ENCODE results near the gene RAB11FIP3. TPM values are rescaled to one million over a fixed set of nuclear protein-coding genes. Genes with fewer than 3 reads are reported as not detected.
"Not testable (repeated sequence)": the region's sequence is repeated elsewhere in the genome, so short reads cannot be mapped to it uniquely, and the experiment has no call there.

Gene RAB11FIP3
- total RNA-seq, 2 experiments from 2014 or later: 16.9 to 17.4 TPM

- Mint-ChIP-seq H3K4me3 (no peak overlapping the region), H3K27me3 (no peaks in the 10 kb centered on the region), H3K27ac (no peak overlapping the region), H3K36me3 (no peaks in the 10 kb centered on the region), H3K4me1 (peaks cover 4% of the 10 kb centered on the region), H3K9me3 (no peaks in the 10 kb centered on the region)
- no peak for DNase-seq
These were observed 41.2 kb downstream of the RAB11FIP3 start for GRCh38 chr16:466651-467050.

- not testable (repeated sequence) for H3K36me3 Mint-ChIP-seq, H3K27me3 Mint-ChIP-seq, H3K4me1 Mint-ChIP-seq, H3K27ac Mint-ChIP-seq, H3K9me3 Mint-ChIP-seq, DNase-seq, H3K4me3 Mint-ChIP-seq
These were observed 41.9 kb downstream of the RAB11FIP3 start for GRCh38 chr16:467249-467871.

GRCh38 chr16:468068-468821, 42.8 kb downstream of the RAB11FIP3 start:
- Mint-ChIP-seq H3K27me3 (no peaks in the 10 kb centered on the region), H3K9me3 (no peaks in the 10 kb centered on the region), H3K4me1 (peaks cover 4% of the 10 kb centered on the region), H3K36me3 (no peaks in the 10 kb centered on the region), H3K4me3 (no peak overlapping the region), H3K27ac (no peak overlapping the region)
- DNase-seq: no peak

GRCh38 chr16:469459-469858, 44.0 kb downstream of the RAB11FIP3 start:
- H3K9me3 Mint-ChIP-seq, H3K4me3 Mint-ChIP-seq: not testable (repeated sequence)

GRCh38 chr16:470418-470817, 45.0 kb downstream of the RAB11FIP3 start:
- H3K4me3 Mint-ChIP-seq: no peak overlapping the region
- no peak overlapping the region for H3K27ac Mint-ChIP-seq
- peaks cover 4% of the 10 kb centered on the region for H3K4me1 Mint-ChIP-seq
- H3K9me3 Mint-ChIP-seq: no peaks in the 10 kb centered on the region
- DNase-seq: no peak
- H3K27me3 Mint-ChIP-seq: no peaks in the 10 kb centered on the region
- H3K36me3 Mint-ChIP-seq: no peaks in the 10 kb centered on the region

More at GRCh38 chr16:469459-469858, 44.0 kb downstream of the RAB11FIP3 start:
- H3K27ac Mint-ChIP-seq, DNase-seq, H3K36me3 Mint-ChIP-seq, H3K4me1 Mint-ChIP-seq, H3K27me3 Mint-ChIP-seq: not testable (repeated sequence)

GRCh38 chr16:471353-472198, 46.1 kb downstream of the RAB11FIP3 start:
- Mint-ChIP-seq H3K4me3 (no peak overlapping the region), H3K36me3 (no peaks in the 10 kb centered on the region), H3K4me1 (peaks cover 4% of the 10 kb centered on the region), H3K9me3 (no peaks in the 10 kb centered on the region), H3K27ac (no peak overlapping the region), H3K27me3 (no peaks in the 10 kb centered on the region)
- DNase-seq: no peak

GRCh38 chr16:472199-472504, 46.7 kb downstream of the RAB11FIP3 start:
- H3K4me3 Mint-ChIP-seq: no peak overlapping the region
- H3K4me1 Mint-ChIP-seq: peaks cover 2% of the 10 kb centered on the region
- no peaks in the 10 kb centered on the region for H3K9me3 Mint-ChIP-seq

GRCh38 chr16:473046-474043, 47.9 kb downstream of the RAB11FIP3 start:
- no peaks in the 10 kb centered on the region for H3K4me1 Mint-ChIP-seq
- no peak overlapping the region for H3K4me3 Mint-ChIP-seq
- H3K9me3 Mint-ChIP-seq: no peaks in the 10 kb centered on the region
- H3K27ac Mint-ChIP-seq: no peak overlapping the region
- no peak for DNase-seq
- H3K27me3 Mint-ChIP-seq: no peaks in the 10 kb centered on the region
- H3K36me3 Mint-ChIP-seq: no peaks in the 10 kb centered on the region

More at GRCh38 chr16:472199-472504, 46.7 kb downstream of the RAB11FIP3 start:
- Mint-ChIP-seq H3K27me3 (no peaks in the 10 kb centered on the region), H3K36me3 (no peaks in the 10 kb centered on the region), H3K27ac (no peak overlapping the region)
- no peak for DNase-seq

- no peak overlapping the region for H3K27ac Mint-ChIP-seq
- H3K4me1 Mint-ChIP-seq: no peaks in the 10 kb centered on the region
- H3K9me3 Mint-ChIP-seq: no peaks in the 10 kb centered on the region
- H3K27me3 Mint-ChIP-seq: no peaks in the 10 kb centered on the region
- no peak overlapping the region for H3K4me3 Mint-ChIP-seq
- no peak for DNase-seq
- no peaks in the 10 kb centered on the region for H3K36me3 Mint-ChIP-seq
These were observed 49.1 kb downstream of the RAB11FIP3 start for GRCh38 chr16:474420-475122.

- no peaks in the 10 kb centered on the region for H3K36me3 Mint-ChIP-seq
- no peaks in the 10 kb centered on the region for H3K27me3 Mint-ChIP-seq
These were observed 50.6 kb downstream of the RAB11FIP3 start for GRCh38 chr16:476039-476438.

GRCh38 chr16:477301-478157, 52.1 kb downstream of the RAB11FIP3 start:
- Mint-ChIP-seq H3K27me3 (no peaks in the 10 kb centered on the region), H3K27ac (no peak overlapping the region), H3K36me3 (no peaks in the 10 kb centered on the region), H3K9me3 (no peaks in the 10 kb centered on the region), H3K4me3 (no peak overlapping the region), H3K4me1 (no peaks in the 10 kb centered on the region)
- DNase-seq: no peak

More at GRCh38 chr16:476039-476438, 50.6 kb downstream of the RAB11FIP3 start:
- no peak for DNase-seq
- Mint-ChIP-seq H3K4me1 (no peaks in the 10 kb centered on the region), H3K9me3 (no peaks in the 10 kb centered on the region), H3K4me3 (no peak overlapping the region), H3K27ac (no peak overlapping the region)

- not testable (repeated sequence) for H3K27ac Mint-ChIP-seq, H3K9me3 Mint-ChIP-seq, H3K36me3 Mint-ChIP-seq, H3K27me3 Mint-ChIP-seq, H3K4me1 Mint-ChIP-seq, H3K4me3 Mint-ChIP-seq, DNase-seq
These were observed 52.8 kb downstream of the RAB11FIP3 start for GRCh38 chr16:478287-478686.

GRCh38 chr16:482468-483185, 57.2 kb downstream of the RAB11FIP3 start:
- Mint-ChIP-seq H3K9me3 (no peaks in the 10 kb centered on the region), H3K27me3 (no peaks in the 10 kb centered on the region), H3K4me3 (no peak overlapping the region), H3K36me3 (no peaks in the 10 kb centered on the region), H3K27ac (no peak overlapping the region), H3K4me1 (no peaks in the 10 kb centered on the region)
- DNase-seq: no peak
